NCI-H460 (cell line): ENCODE data around the gene TRMT1. TPM values are rescaled to one million over a fixed set of nuclear protein-coding genes. Genes with fewer than 3 reads are reported as not detected.

Source experiments
- DNase-seq: peaks from one replicate; pipeline ENCODE4 v3.0.0-alpha.2; 2016; ENCODE audit warnings: low read depth; ENCODE audit errors: extremely low read depth
- total RNA-seq: library from RNA; depleted of rRNA; stranded (reverse); fragments of >200 nt; shearing (Covaris generic); gene quantifications from 2 replicates; pipeline ENCODE4 v1.2.3, GENCODE V29; 2014

TRMT1 gene
- total RNA-seq, 1 experiment from 2014 or later, result 42.8 TPM

GRCh38 chr19:13127811-13128575 lies 11.5 kb upstream of the TRMT1 start:
- no peak for DNase-seq

GRCh38 chr19:13127051-13127450 lies 10.5 kb upstream of the TRMT1 start:
- no peak for DNase-seq

GRCh38 chr19:13122980-13123957 lies 6.7 kb upstream of the TRMT1 start:
- DNase-seq, result no peak

- no peak for DNase-seq
Measured at GRCh38 chr19:13122275-13122878, 5.8 kb upstream of the TRMT1 start.

GRCh38 chr19:13121551-13122274 lies 5.2 kb upstream of the TRMT1 start:
- DNase-seq, result no peak

- no peak for DNase-seq
Measured at GRCh38 chr19:13120817-13121216, 4.3 kb upstream of the TRMT1 start.

GRCh38 chr19:13120031-13120430 lies 3.5 kb upstream of the TRMT1 start:
- DNase-seq, result no peak

GRCh38 chr19:13119627-13120026 lies 3.1 kb upstream of the TRMT1 start:
- no peak for DNase-seq

- no peak for DNase-seq
Measured at GRCh38 chr19:13118424-13119193, 2.1 kb upstream of the TRMT1 start.

GRCh38 chr19:13117772-13118423 lies 1.4 kb upstream of the TRMT1 start, which contains the start of gene NACC1:
Gene NACC1, plus strand, starts transcription at chr19:13118264. Its CDS starts 16,944 bp downstream, at chr19:13135208.
- DNase-seq, result peak; percentile 79

GRCh38 chr19:13117176-13117771 lies 734 bp upstream of the TRMT1 start:
- no peak for DNase-seq

- DNase-seq, result no peak
Measured at GRCh38 chr19:13115936-13116281, 631 bp downstream of the TRMT1 start.

- DNase-seq, result no peak
Measured at GRCh38 chr19:13112555-13112954, 4.0 kb downstream of the TRMT1 start.

- no peak for DNase-seq
Measured at GRCh38 chr19:13110099-13110610, 6.4 kb downstream of the TRMT1 start.

- no peak for DNase-seq
Measured at GRCh38 chr19:13109361-13110098, 7.0 kb downstream of the TRMT1 start.

- DNase-seq, result no peak
Measured at GRCh38 chr19:13104848-13105711, 11.5 kb downstream of the TRMT1 start.

GRCh38 chr19:13104360-13104847 lies 12.1 kb downstream of the TRMT1 start:
- no peak for DNase-seq
